Panc1 (cell line): ENCODE data around the gene DRD2.

Source experiments
- CTCF ChIP-seq: fragments of 450-650 bp; IDR thresholded peaks from 2 replicates; pipeline ENCODE4 v1.5.1; 2017; ENCODE audit warnings: mild to moderate bottlenecking
- TCF7L2 ChIP-seq: IDR thresholded peaks from 2 replicates; pipeline ENCODE4 v1.6.1; 2011; ENCODE audit warnings: mild to moderate bottlenecking, low read depth, low read length, inconsistent platforms

GRCh38 chr11:113409526-113409925 lies 65.7 kb downstream of the DRD2 start:
- TF ChIP-seq TCF7L2: no peak
- TF ChIP-seq CTCF: no peak
